Measurements from ENCODE around the gene CFAP58. TPM values are rescaled to one million over a fixed set of nuclear protein-coding genes. Genes with fewer than 3 reads are reported as not detected.
A peak's percentile ranks its signal among the peaks of the same experiment; 100 is the strongest.

Gene CFAP58
- total and polyA plus RNA-seq, 2 donors (not counting 1 experiment from before 2014, with no cell fraction given): not detected

GRCh38 chr10:104306897-104307296, 46.7 kb upstream of the CFAP58 start:
- no peaks in the 10 kb centered on the region for H3K9me3 ChIP-seq (ENCODE audit: control extremely low read depth in 1 of 3, control insufficient read depth in 2 of 3, insufficient read depth in 1 of 3, low read length in 2 of 3)
- peaks cover 13 to 21% of the 10 kb centered on the region in 2 donors for H3K4me1 ChIP-seq (ENCODE audit: control insufficient read depth in 2 of 2, insufficient read depth in 2 of 2, low read length in 2 of 2)
- ATAC-seq (ENCODE audit: low read depth) (no peak), DNase-seq (no peak)
- peaks cover 0 to 16% of the 10 kb centered on the region in 2 experiments for H3K36me3 ChIP-seq (replicated peaks in 1 of 2; ENCODE audit: control extremely low read depth in 1 of 2, control insufficient read depth in 1 of 2, extremely low read depth in 1 of 2, insufficient read depth in 2 of 2, low read length in 1 of 2)
- H3K4me2 ChIP-seq (replicated peaks; ENCODE audit: low read depth, low read length, poor library complexity, severe bottlenecking): no peak overlapping the region
- H3K4me3 ChIP-seq (ENCODE audit: control extremely low read depth in 1 of 5, extremely low read depth in 1 of 5, insufficient read depth in 1 of 5, low read depth in 2 of 5, low read length in 4 of 5): no peak overlapping the region
- POLR2A ChIA-PET: no interaction called here
- H3K9ac ChIP-seq (ENCODE audit: low read length): no peak overlapping the region
- no peak for TF ChIP-seq CTCF (IDR thresholded peaks at IDR 0.05)
- no peak for TF ChIP-seq EZH2 (IDR thresholded peaks at IDR 0.05; ENCODE audit: borderline replicate concordance, insufficient read depth, low read depth, low read length, poor library complexity, severe bottlenecking)
- H3K27me3 ChIP-seq (replicated peaks in 1 of 4; ENCODE audit: control extremely low read depth in 1 of 4, control insufficient read depth in 3 of 4, insufficient read depth in 4 of 4, low read length in 3 of 4): no peaks in the 10 kb centered on the region
- 96% methylated on average over 3 of the region's 3 CpGs for WGBS (ENCODE audit: insufficient coverage)
- no peaks in the 10 kb centered on the region for H3K9me3 Mint-ChIP-seq (ENCODE audit: insufficient read depth)
- CTCF ChIA-PET: interaction anchor here (1.2 to 23.3 kb wide), 8 partner anchors 8 to 50 kb away, joined by 5 to 594 read pairs (median 52); partner anchors contain the start of genes CFAP58 and ITPRIP
- H3K27me3 Mint-ChIP-seq: no peaks in the 10 kb centered on the region
- no peak overlapping the region for H2AFZ ChIP-seq (ENCODE audit: insufficient read depth, low read depth, low read length, poor library complexity, severe bottlenecking)
- no peak overlapping the region for H3K27ac ChIP-seq (ENCODE audit: low read length in 2 of 2)
- H3K4me1 Mint-ChIP-seq: peaks cover 23% of the 10 kb centered on the region
- H4K20me1 ChIP-seq (ENCODE audit: control insufficient read depth, insufficient read depth, low read length, poor library complexity, severe bottlenecking): peaks cover 23% of the 10 kb centered on the region
- no peaks in the 10 kb centered on the region for H3K79me2 ChIP-seq (ENCODE audit: control insufficient read depth, insufficient read depth, low read length)
- intact Hi-C loops (cut with micrococcal nuclease): no loop called here
- no peak overlapping the region for H3K27ac Mint-ChIP-seq
- no peak overlapping the region for H3K4me3 Mint-ChIP-seq

GRCh38 chr10:104307576-104308438, 45.8 kb upstream of the CFAP58 start:
- no peak for ATAC-seq (ENCODE audit: low read depth)
- peaks cover 0 to 21% of the 10 kb centered on the region in 2 experiments for H3K36me3 ChIP-seq (replicated peaks in 1 of 2; ENCODE audit: control extremely low read depth in 1 of 2, control insufficient read depth in 1 of 2, extremely low read depth in 1 of 2, insufficient read depth in 2 of 2, low read length in 1 of 2)
- Mint-ChIP-seq H3K4me1 (peaks cover 23% of the 10 kb centered on the region), H3K9me3 (ENCODE audit: insufficient read depth) (no peaks in the 10 kb centered on the region), H3K27me3 (no peaks in the 10 kb centered on the region), H3K27ac (peak overlapping the region; percentile 76), H3K4me3 (no peak overlapping the region)
- no peak overlapping the region for H3K4me3 ChIP-seq (ENCODE audit: control extremely low read depth in 1 of 5, extremely low read depth in 1 of 5, insufficient read depth in 1 of 5, low read depth in 2 of 5, low read length in 4 of 5)
- WGBS (ENCODE audit: insufficient coverage): 88% methylated on average over 5 of the region's 10 CpGs
- POLR2A ChIA-PET: interaction anchor here (0.8 kb wide), 1 partner anchor 38 kb away, joined by 6 read pairs; no protein-coding TSS in a partner anchor
- H2AFZ ChIP-seq (ENCODE audit: insufficient read depth, low read depth, low read length, poor library complexity, severe bottlenecking): no peak overlapping the region
- TF ChIP-seq EZH2 (IDR thresholded peaks at IDR 0.05; ENCODE audit: borderline replicate concordance, insufficient read depth, low read depth, low read length, poor library complexity, severe bottlenecking) (no peak), CTCF (IDR thresholded peaks at IDR 0.05) (no peak)
- peaks cover 32% of the 10 kb centered on the region for H4K20me1 ChIP-seq (ENCODE audit: control insufficient read depth, insufficient read depth, low read length, poor library complexity, severe bottlenecking)
- peak overlapping the region in 1 of 2 donors; percentile 49 for H3K27ac ChIP-seq (ENCODE audit: low read length in 2 of 2)
- H3K4me1 ChIP-seq (ENCODE audit: control insufficient read depth in 2 of 2, insufficient read depth in 2 of 2, low read length in 2 of 2): peaks cover 13 to 21% of the 10 kb centered on the region in 2 donors
- no peaks in the 10 kb centered on the region for H3K9me3 ChIP-seq (ENCODE audit: control extremely low read depth in 1 of 3, control insufficient read depth in 2 of 3, insufficient read depth in 1 of 3, low read length in 2 of 3)
- H3K27me3 ChIP-seq (replicated peaks in 1 of 4; ENCODE audit: control extremely low read depth in 1 of 4, control insufficient read depth in 3 of 4, insufficient read depth in 4 of 4, low read length in 3 of 4): no peaks in the 10 kb centered on the region
- intact Hi-C loops (cut with micrococcal nuclease): no loop called here
- DNase-seq: no peak
- H3K9ac ChIP-seq (ENCODE audit: low read length): no peak overlapping the region
- H3K4me2 ChIP-seq (replicated peaks; ENCODE audit: low read depth, low read length, poor library complexity, severe bottlenecking): peak overlapping the region; percentile 9
- CTCF ChIA-PET: interaction anchor here (1.3 to 23.3 kb wide), 6 partner anchors 9 to 40 kb away, joined by 5 to 594 read pairs (median 84); partner anchors contain the start of genes CFAP58 and ITPRIP
- H3K79me2 ChIP-seq (ENCODE audit: control insufficient read depth, insufficient read depth, low read length): no peaks in the 10 kb centered on the region

Data from B cell (primary cell).